ENCODE data around the gene RAB35. TPM values are rescaled to one million over a fixed set of nuclear protein-coding genes. Genes with fewer than 3 reads are reported as not detected.

RAB35 gene
- total RNA-seq, 1 experiment from 2014 or later, result 52.8 TPM

GRCh38 chr12:120101617-120102016 is 14.9 kb downstream of the RAB35 start:
- ATAC-seq, result no peak
- Histone ChIP-seq H3K79me2 (ENCODE audit: low read length) (peaks cover 66% of the 10 kb centered on the region), H4K20me1 (ENCODE audit: low read length) (peaks cover 40% of the 10 kb centered on the region), H3K4me3 (ENCODE audit: low read length) (no peak overlapping the region), H3K27ac (ENCODE audit: low read length) (no peak overlapping the region), H2AFZ (ENCODE audit: low read length) (no peak overlapping the region), H3K4me2 (ENCODE audit: low read length) (no peak overlapping the region), H3F3A (ENCODE audit: low read length, unreplicated experiment) (no peaks in the 10 kb centered on the region), H3K4me1 (ENCODE audit: insufficient read depth, low read length) (no peaks in the 10 kb centered on the region), H3K9ac (ENCODE audit: low read length) (no peak overlapping the region), H3K9me2 (replicated peaks; ENCODE audit: low read length) (no peaks in the 10 kb centered on the region), H3K36me3 (ENCODE audit: low read depth, low read length) (peaks cover 40% of the 10 kb centered on the region), H3K27me3 (ENCODE audit: low read length) (no peaks in the 10 kb centered on the region), H3K9me3 (ENCODE audit: low read length) (no peaks in the 10 kb centered on the region)
- ChIA-PET POLR2A (ENCODE audit: unreplicated experiment) (no interaction called here), CTCF (no interaction called here)
- TF ChIP-seq EZH2phosphoT487 (IDR thresholded peaks at IDR 0.05; ENCODE audit: borderline replicate concordance, low read length) (no peak), CTCF (conservative IDR thresholded peaks at IDR 0.05; ENCODE audit: low read depth, low read length) (no peak), EZH2 (IDR thresholded peaks at IDR 0.05; ENCODE audit: low read length, unreplicated experiment) (no peak)
- BruUV-seq (replicated peaks), result no TSS peak
- intact Hi-C loops (cut with micrococcal nuclease), result no loop called here
- no peak for DNase-seq

DNA sequence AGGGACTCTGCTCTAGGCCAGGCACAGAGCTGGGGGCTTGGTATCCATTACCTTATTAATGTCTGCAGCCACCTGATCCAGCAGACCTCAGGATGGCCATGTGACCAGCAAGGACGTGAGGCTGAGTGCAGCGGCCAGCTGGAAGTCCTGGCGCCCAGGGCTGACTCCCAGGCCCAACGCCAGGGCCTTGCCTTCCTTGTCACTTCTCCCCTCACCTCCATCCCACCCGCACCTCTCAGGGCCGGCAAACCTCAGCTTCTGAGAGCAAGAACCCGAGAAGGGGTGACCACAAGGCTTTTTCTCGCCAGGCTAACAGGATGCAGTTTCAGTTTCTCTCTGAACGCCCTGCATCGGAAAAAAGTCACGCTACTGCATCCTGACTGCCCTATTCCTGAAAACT is 15.4 kb downstream of the RAB35 start:
- Histone ChIP-seq H3K4me3 (ENCODE audit: low read length) (no peak overlapping the region), H3K4me2 (ENCODE audit: low read length) (no peak overlapping the region), H2AFZ (ENCODE audit: low read length) (no peak overlapping the region), H3K36me3 (ENCODE audit: low read depth, low read length) (peaks cover 44% of the 10 kb centered on the region), H3K9me3 (ENCODE audit: low read length) (no peaks in the 10 kb centered on the region), H3F3A (ENCODE audit: low read length, unreplicated experiment) (no peaks in the 10 kb centered on the region), H3K27me3 (ENCODE audit: low read length) (no peaks in the 10 kb centered on the region), H3K27ac (ENCODE audit: low read length) (no peak overlapping the region), H3K79me2 (ENCODE audit: low read length) (peaks cover 62% of the 10 kb centered on the region), H3K9me2 (replicated peaks; ENCODE audit: low read length) (no peaks in the 10 kb centered on the region), H3K4me1 (ENCODE audit: insufficient read depth, low read length) (no peaks in the 10 kb centered on the region), H3K9ac (ENCODE audit: low read length) (no peak overlapping the region), H4K20me1 (ENCODE audit: low read length) (peaks cover 40% of the 10 kb centered on the region)
- POLR2A ChIA-PET (ENCODE audit: unreplicated experiment), result no interaction called here
- TF ChIP-seq EZH2 (IDR thresholded peaks at IDR 0.05; ENCODE audit: low read length, unreplicated experiment), result no peak
- TF ChIP-seq CTCF (conservative IDR thresholded peaks at IDR 0.05; ENCODE audit: low read depth, low read length), result no peak
- no peak for TF ChIP-seq EZH2phosphoT487 (IDR thresholded peaks at IDR 0.05; ENCODE audit: borderline replicate concordance, low read length)
- intact Hi-C loops (cut with micrococcal nuclease), result no loop called here
- no TSS peak for BruUV-seq (replicated peaks)
- DNase-seq (no peak), ATAC-seq (no peak)
- CTCF ChIA-PET, result no interaction called here

DNA sequence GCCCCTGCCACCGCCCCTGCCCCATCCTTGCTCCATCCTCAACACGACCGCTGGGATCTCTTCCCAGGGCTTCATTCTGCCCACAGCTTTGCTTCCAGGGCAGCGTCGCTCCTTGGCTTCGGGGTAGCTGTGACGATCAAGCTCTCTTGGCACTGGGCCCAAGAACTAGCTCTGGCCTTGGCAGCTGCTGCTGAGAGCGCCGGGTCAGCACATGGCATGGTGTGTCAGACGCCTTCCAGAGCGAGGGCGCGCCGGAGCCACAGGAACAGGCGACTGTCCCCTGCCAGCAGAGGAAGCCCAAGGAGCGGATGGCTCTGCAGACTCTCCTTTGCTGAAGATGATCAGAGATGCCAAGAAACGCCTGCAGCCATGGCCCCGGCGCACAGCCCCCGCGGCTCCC is 15.9 kb downstream of the RAB35 start:
- TF ChIP-seq EZH2 (IDR thresholded peaks at IDR 0.05; ENCODE audit: low read length, unreplicated experiment), result no peak
- no peak for TF ChIP-seq EZH2phosphoT487 (IDR thresholded peaks at IDR 0.05; ENCODE audit: borderline replicate concordance, low read length)
- no peak for TF ChIP-seq CTCF (conservative IDR thresholded peaks at IDR 0.05; ENCODE audit: low read depth, low read length)
- CTCF ChIA-PET, result no interaction called here

More for the DNA sequence above, 15.9 kb downstream of the RAB35 start:
- Histone ChIP-seq H3K9me3 (ENCODE audit: low read length) (no peaks in the 10 kb centered on the region), H3K79me2 (ENCODE audit: low read length) (peaks cover 57% of the 10 kb centered on the region), H3K9me2 (replicated peaks; ENCODE audit: low read length) (no peaks in the 10 kb centered on the region), H3K4me3 (ENCODE audit: low read length) (no peak overlapping the region), H3K9ac (ENCODE audit: low read length) (no peak overlapping the region), H3F3A (ENCODE audit: low read length, unreplicated experiment) (no peaks in the 10 kb centered on the region), H3K4me1 (ENCODE audit: insufficient read depth, low read length) (no peaks in the 10 kb centered on the region), H2AFZ (ENCODE audit: low read length) (no peak overlapping the region), H3K27me3 (ENCODE audit: low read length) (no peaks in the 10 kb centered on the region), H4K20me1 (ENCODE audit: low read length) (peaks cover 40% of the 10 kb centered on the region), H3K36me3 (ENCODE audit: low read depth, low read length) (peaks cover 50% of the 10 kb centered on the region), H3K27ac (ENCODE audit: low read length) (no peak overlapping the region), H3K4me2 (ENCODE audit: low read length) (no peak overlapping the region)
- DNase-seq (no peak), ATAC-seq (no peak)
- no TSS peak for BruUV-seq (replicated peaks)
- intact Hi-C loops (cut with micrococcal nuclease), result no loop called here
- POLR2A ChIA-PET (ENCODE audit: unreplicated experiment), result no interaction called here
